GM12891 (cell line): ENCODE results near the gene OSM.

Experiments
- POLR2A ChIP-seq: IDR thresholded peaks from 2 replicates; pipeline ENCODE4 v1.6.1; 2011; ENCODE audit warnings: low read depth, low read length, control low read depth
- POLR2AphosphoS5 ChIP-seq: IDR thresholded peaks from 2 replicates; pipeline ENCODE4 v1.6.1; 2011; ENCODE audit warnings: low read depth, low read length, control low read depth
- POU2F2 ChIP-seq: IDR thresholded peaks from 2 replicates; pipeline ENCODE4 v1.6.1; 2011; ENCODE audit warnings: low read depth, mild to moderate bottlenecking, control low read depth, low read length, moderate library complexity
- TAF1 ChIP-seq: IDR thresholded peaks from 2 replicates; pipeline ENCODE4 v1.6.1; 2011; ENCODE audit warnings: low read depth, low read length, control low read depth

DNA sequence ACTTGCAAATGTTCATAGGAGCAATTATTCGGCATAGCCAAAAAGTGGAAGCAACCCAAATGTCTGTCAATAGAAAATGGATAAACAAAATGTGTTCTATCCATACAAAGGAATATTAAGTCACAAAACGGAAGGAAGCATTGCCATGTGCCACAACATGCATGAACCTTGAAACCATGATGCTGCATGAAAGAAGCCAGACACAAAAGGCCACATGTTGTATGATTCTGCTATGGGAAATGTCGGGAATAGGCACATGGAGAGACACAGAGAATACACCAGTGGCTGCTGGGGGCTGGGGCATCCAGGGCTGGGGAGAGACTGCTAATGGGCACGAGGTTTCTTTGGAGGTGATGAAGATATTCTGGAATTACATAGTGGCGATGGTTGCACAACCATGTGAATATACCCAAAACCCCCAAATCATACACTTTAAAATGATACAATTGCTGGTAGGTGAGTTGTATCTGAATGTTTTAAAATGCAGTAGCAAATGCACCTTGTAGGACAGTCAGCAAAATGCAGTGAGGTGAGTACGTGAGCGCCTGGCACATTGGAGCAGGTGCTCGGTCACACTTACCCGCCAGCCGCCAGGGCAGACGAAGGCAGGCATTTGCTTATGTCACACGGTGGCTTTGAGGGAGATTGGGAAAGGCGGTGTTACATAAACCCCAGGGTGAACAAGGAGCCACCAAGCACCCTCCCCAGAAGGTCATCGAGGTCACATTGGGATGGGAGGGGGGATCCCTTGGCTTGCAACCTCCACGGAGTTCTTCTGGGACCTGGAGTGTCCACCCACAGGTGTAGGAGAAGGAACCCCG, 6.3 kb upstream of the OSM start:
- no peak for TF ChIP-seq TAF1
- TF ChIP-seq POLR2A, result no peak
- TF ChIP-seq POLR2AphosphoS5, result no peak
- no peak for TF ChIP-seq POU2F2
